Epithelial cell of prostate (primary cell): ENCODE results near the gene PGBD5.

Source experiments
- DNase-seq: peaks from one replicate; pipeline ENCODE4 v3.0.0-alpha.2; 2011; ENCODE audit warnings: low read depth, low spot score
- H3K27ac ChIP-seq: fragments of 450-650 bp; 2 replicates; pipeline ENCODE4 v1.5.1; 2017; ENCODE audit warnings: mild to moderate bottlenecking

Gene PGBD5

DNA sequence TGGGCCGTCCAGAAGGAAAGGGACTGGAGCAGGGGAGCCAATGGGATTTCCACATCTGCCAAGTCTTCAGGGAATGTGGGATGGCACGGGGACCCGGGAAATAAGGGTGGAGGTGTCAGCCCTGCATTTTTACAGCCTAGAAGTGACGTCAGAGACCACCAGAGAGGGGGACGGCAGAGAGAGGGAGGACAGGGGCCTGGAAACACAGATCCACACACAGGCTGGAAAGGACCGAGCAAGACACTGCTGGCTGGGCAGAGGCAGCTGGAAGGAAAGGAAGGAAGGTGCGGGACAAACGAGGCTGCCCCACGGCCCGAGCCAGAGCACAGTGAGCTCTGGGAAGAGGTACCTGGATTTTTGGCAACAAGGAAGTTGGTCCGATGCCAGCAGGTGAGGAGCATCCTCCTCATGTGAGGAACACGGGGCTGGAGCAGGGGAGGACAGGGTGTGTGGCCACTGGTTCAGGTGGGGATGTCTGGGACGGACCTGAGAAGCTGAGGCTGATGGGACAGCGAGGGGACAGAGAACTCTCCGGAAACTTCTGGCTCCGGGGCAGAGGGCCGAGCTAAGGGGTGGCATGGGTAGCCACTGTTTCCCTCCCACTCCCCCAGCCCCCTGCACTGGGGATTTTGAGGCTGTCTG, 138.3 kb downstream of the PGBD5 start:
- H3K27ac ChIP-seq, result no peak overlapping the region
- no peak for DNase-seq

DNA sequence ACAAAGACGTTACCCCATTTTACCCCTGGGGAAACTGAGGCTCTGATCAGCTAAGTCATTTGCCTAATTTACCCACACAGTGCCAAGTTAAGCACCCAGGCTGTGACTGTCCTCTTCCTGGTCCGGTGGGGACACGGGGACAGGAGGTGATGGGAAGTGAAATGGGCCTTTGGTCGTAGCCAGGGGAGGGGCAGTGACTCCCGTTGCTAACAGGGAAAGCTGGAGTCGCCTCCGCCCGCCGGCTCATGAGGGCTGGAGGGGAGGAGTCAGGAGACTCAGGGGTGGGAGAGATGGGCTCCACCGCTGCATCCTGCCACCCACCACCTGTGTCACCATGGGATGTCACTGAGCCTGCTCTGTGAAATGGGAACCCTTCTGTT, 139.3 kb downstream of the PGBD5 start:
- DNase-seq, result no peak

DNA sequence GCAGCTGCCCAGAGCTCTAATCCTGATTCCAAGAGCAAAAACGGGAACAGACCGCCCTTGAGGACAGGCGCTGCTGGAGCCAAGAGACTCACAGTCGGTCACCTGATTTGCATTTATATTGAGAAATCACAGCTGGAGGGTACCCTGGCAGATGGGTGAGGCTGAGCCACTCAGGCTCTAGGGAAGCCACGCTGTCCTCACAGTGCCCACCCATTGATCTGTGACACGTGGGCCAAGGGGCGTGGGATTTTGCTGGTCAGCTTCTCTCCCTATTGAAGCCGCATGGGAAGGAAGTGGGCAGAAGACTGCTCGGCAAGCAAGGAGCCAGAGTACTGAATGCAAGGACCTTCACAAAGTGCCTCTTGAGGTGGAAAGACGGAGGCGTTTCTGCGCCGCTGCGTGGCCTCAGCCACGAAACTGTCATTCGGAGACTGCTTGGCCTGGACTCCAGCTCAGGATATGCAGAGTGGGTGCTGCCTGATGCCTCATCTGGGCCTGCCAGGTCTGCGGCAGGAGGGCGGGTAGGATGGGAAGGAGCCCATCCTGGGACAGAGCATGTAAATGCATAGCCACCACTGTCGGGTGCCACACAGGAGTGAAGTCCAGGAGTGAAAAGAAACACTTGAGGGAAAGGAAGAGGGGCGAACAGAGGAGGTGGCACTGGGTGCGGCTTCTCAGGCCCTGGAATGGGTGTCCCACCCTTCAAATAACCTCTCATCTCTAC, 139.8 kb downstream of the PGBD5 start:
- DNase-seq, result no peak
- H3K27ac ChIP-seq, result no peak overlapping the region

More for the DNA sequence above, 139.3 kb downstream of the PGBD5 start:
- no peak overlapping the region for H3K27ac ChIP-seq

- DNase-seq, result no peak
- H3K27ac ChIP-seq, result no peak overlapping the region
Measured at GRCh38 chr1:230285351-230285750, 140.8 kb downstream of the PGBD5 start.

- no peak for DNase-seq
- no peak overlapping the region for H3K27ac ChIP-seq
Measured at GRCh38 chr1:230284891-230285290, 141.2 kb downstream of the PGBD5 start.

- DNase-seq, result no peak
- no peak overlapping the region for H3K27ac ChIP-seq
Measured at GRCh38 chr1:230283678-230284077, 142.5 kb downstream of the PGBD5 start.

GRCh38 chr1:230282157-230282556, 144.0 kb downstream of the PGBD5 start:
- no peak overlapping the region for H3K27ac ChIP-seq
- no peak for DNase-seq

DNA sequence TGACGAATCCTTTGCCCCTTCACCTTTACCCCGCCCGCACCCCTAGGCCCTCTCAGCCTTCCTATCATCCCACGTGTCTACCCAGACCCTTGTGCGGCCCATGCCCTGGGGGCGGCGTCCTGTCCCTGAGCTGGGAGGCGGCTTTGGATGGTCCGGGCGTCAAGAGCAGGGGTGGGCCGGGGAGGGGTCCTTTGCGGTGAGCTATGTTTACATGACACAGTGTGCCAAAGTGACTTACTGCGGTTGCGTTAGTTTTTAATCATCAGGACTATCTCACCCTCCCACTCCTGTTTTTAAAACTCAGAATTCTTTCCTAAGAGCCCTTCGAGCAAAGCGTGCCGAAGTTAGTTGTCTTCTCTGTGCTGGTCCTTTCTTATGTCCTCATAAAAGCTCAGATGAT, 144.6 kb downstream of the PGBD5 start:
- H3K27ac ChIP-seq, result no peak overlapping the region
- no peak for DNase-seq

- DNase-seq, result no peak
- no peak overlapping the region for H3K27ac ChIP-seq
Measured at GRCh38 chr1:230280906-230281413, 145.2 kb downstream of the PGBD5 start.

- DNase-seq, result no peak
- H3K27ac ChIP-seq, result no peak overlapping the region
Measured at GRCh38 chr1:230280054-230280795, 145.9 kb downstream of the PGBD5 start.

DNA sequence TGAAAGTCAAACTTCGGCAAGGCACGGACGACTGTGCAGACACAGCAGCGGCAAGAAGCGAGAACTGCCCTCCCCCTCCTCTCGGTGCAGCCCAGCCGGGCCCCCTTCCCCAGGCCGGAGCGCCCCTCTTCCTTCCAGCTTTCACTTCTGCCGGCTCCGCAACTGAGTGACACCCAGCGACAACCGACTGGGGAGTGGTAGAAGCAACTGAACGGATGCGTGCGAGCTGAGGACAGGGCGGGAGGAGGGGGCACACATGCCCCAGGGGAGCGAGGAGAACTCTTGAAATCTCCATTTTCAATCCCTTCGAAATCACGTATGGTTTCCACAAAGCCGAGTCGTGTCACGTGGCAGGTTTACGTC, 146.6 kb downstream of the PGBD5 start:
- DNase-seq, result no peak
- H3K27ac ChIP-seq, result no peak overlapping the region

DNA sequence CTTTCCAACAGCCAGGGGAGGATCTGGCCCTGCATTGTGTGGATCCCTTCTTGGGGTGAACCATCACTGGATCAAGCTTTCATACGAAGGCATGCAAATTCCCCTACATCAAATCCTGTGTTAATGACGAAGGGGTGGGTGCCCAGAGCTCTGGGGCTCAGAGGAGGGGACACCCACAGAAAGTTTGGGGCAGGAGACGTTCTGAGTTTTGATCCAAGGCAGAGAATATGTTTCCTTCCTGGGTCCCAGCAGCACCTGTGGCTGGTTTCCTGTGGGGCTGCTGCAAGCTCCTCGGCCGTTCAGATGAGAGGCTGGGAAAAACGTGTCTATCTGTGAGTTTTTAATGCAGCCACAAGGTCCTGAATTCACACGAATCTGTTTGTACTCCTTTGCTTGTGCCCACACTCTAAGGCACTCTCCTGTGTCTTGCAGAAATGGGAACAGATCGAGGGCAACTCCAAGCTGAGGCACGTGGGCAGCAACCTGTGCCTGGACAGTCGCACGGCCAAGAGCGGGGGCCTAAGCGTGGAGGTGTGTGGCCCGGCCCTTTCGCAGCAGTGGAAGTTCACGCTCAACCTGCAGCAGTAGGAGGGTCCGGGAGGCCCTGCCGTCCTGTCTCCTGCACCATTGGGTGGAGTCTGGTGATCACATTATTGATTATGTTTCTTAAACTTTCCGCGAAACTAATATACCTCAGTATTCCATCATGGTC, 147.1 kb downstream of the PGBD5 start:
- DNase-seq, result no peak

DNA sequence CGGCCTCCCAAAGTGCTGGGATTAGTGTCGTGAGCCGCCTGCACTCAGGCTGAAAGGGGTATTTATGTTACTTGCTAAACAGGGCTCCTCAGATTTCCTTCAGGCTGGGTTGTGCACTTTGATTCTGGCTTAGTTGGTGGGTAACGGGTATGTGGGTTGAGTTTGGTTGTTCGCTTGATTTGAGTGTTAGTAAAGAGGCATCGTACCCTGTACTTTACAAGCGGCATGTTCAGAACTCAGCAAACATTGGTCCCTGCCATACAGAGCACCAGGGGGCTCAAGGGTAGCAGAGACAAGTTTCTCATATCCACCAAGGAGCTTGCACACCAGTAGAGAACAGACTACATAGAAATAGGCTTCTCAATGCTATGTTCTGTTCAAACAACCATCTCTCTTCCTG, 147.8 kb downstream of the PGBD5 start:
- no peak for DNase-seq
- H3K27ac ChIP-seq, result no peak overlapping the region

More for the DNA sequence above, 147.1 kb downstream of the PGBD5 start:
- no peak overlapping the region for H3K27ac ChIP-seq

DNA sequence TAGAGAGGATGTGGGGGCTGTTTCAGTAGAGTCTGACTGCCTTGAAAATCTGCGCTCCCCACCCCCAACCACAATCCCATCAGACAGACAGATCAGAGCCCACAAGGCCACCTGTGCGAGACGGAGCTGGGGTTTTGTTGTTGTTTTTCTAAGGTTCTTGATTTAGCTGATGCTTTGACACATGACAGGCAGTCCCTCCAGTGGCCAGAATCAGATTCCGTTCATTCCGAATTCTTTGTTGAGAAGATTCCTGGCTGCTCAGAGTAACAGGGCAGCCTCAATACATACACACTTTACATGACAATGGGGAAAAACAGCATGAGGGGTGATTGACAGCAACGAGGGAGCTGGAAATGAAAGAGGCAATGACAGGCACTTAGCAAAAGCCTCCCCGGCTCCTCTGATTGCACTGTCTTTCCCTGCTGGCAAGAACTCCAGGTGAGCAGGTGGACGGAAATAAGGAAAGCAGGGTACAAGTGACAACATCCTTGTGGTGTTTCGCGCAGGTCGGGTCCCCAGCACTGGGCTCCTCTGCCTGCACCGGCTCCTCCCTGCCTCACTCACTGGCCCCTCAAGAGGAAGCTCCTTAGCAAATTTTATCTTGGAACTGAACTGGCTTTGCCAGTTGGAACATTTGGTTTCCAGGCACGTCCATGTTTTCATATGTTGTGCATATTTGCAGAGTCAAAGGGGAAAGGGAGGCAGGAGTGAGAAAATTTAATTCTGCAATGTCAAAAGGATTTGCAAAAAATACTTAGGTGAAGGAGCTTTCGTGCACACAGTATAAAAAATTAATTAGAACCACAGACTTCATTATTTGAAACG, 148.7 kb downstream of the PGBD5 start:
- no peak overlapping the region for H3K27ac ChIP-seq
- no peak for DNase-seq

DNA sequence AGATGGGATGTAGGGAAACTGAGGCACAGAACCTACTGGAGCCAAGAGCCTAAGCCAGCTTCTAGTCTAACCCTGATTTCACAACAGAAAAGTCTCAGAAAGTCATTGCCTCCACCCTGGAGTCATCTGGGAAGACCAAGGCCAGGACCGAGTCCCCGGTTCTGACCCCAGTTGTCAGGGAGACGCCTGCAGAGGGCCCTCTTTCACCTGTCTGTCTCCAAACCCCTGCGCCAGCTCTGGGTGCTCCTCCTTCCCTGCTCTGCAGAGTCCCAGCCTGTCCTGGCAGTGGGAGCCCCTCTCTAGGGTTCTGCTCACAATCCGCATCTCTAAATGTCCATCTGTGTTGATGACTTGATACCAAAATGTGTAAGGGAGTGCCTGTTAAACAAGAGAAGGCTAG, 149.7 kb downstream of the PGBD5 start:
- no peak for DNase-seq
- no peak overlapping the region for H3K27ac ChIP-seq

DNA sequence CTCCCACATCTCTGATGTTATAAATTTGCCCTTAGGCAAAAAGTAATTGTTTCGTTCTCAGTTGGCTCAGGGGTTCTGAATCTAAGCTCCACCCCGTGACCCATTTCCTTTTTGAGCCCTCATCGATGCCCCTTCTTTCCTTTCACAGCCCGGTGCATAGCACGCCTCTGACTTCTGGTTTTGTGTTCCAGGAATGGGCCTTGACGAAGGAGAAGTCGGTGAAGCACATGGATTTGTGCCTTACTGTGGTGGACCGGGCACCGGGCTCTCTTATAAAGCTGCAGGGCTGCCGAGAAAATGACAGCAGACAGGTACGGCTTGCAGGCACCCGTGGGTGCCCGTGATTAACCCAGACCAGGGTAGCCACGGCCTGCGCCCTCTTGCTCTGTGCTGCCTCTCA, 151.9 kb downstream of the PGBD5 start:
- no peak for DNase-seq
- no peak overlapping the region for H3K27ac ChIP-seq

GRCh38 chr1:230273141-230273710, 152.9 kb downstream of the PGBD5 start:
- DNase-seq, result no peak
- H3K27ac ChIP-seq, result no peak overlapping the region

- no peak overlapping the region for H3K27ac ChIP-seq
- DNase-seq, result no peak
Measured at GRCh38 chr1:230272557-230272956, 153.6 kb downstream of the PGBD5 start.

GRCh38 chr1:230271300-230272035, 154.7 kb downstream of the PGBD5 start:
- no peak for DNase-seq
- H3K27ac ChIP-seq, result no peak overlapping the region
